Measurements from ENCODE around the gene SCPEP1.

DNA sequence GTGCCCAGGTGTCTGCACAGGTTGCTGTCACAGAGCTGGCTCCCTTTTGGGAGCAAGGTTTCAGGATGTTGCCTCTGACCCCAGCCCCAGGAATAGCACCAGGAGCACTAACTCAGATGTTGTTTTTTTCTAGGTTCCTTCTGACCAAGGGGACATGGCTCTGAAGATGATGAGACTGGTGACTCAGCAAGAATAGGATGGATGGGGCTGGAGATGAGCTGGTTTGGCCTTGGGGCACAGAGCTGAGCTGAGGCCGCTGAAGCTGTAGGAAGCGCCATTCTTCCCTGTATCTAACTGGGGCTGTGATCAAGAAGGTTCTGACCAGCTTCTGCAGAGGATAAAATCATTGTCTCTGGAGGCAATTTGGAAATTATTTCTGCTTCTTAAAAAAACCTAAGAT lies 28.1 kb downstream of the SCPEP1 start:
- TF ChIP-seq, protein P1, sequence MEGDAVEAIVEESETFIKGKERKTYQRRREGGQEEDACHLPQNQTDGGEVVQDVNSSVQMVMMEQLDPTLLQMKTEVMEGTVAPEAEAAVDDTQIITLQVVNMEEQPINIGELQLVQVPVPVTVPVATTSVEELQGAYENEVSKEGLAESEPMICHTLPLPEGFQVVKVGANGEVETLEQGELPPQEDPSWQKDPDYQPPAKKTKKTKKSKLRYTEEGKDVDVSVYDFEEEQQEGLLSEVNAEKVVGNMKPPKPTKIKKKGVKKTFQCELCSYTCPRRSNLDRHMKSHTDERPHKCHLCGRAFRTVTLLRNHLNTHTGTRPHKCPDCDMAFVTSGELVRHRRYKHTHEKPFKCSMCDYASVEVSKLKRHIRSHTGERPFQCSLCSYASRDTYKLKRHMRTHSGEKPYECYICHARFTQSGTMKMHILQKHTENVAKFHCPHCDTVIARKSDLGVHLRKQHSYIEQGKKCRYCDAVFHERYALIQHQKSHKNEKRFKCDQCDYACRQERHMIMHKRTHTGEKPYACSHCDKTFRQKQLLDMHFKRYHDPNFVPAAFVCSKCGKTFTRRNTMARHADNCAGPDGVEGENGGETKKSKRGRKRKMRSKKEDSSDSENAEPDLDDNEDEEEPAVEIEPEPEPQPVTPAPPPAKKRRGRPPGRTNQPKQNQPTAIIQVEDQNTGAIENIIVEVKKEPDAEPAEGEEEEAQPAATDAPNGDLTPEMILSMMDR (conservative IDR thresholded peaks at IDR 0.05 in 1 of 2, IDR thresholded peaks at IDR 0.05 in 1 of 2; ENCODE audit: extremely low read depth in 1 of 2, insufficient read depth in 1 of 2, low read depth in 1 of 2, low read length in 2 of 2) = no peak
- no peak for TF ChIP-seq EZH2 (IDR thresholded peaks at IDR 0.05; ENCODE audit: borderline replicate concordance, low read length)
